Measurements from ENCODE around the gene EVA1B.

EVA1B gene, protein sequence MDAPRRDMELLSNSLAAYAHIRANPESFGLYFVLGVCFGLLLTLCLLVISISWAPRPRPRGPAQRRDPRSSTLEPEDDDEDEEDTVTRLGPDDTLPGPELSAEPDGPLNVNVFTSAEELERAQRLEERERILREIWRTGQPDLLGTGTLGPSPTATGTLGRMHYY

DNA sequence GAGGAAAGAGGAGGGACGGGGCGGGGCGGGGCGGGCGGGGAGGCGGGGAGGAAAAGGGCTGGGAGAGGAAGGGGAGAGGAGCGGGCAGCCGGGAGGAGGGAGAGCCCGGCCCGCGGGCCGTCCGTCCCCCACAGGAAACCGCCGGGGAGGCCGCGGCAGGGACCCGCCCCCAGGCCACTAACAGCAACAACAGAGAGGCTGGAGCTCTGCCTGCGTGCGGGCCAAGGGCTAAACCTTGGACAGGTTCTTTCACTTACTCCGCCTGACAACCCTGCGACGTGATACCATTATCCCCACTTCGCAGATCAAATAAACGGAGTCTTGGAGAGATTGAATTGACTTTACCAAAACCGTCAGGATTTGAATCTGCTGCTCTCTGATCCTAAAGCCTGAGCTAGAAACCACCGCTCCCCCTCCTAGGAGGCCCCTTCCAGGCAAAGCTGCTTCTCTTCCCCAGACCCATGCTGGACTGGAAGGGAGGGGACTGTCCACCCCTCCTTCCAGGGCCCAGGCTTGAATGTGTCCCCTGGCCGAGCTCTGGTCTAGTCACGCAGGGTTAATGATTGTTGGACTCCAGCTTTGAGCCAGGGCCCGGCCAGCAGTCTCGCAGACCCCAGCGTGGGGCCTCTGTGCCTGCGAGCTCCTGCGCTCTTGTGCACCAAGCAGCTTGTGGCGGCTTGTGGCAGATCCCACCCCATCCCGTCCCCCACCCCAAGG is at the start of gene EVA1B:
EVA1B (minus strand) TSS at position 10 of the 717 bp plus-strand sequence. CDS start 608 bp downstream, outside the sequence.
- DNase-seq, result no peak

- no peak for DNase-seq
These were observed 49.2 kb upstream of the EVA1B start for GRCh38 chr1:36372617-36373016.

GRCh38 chr1:36369061-36369861 is 45.8 kb upstream of the EVA1B start:
- DNase-seq, result peak; percentile 75

GRCh38 chr1:36367798-36368197 is 44.4 kb upstream of the EVA1B start:
- DNase-seq, result no peak

- no peak for DNase-seq
These were observed 43.6 kb upstream of the EVA1B start for GRCh38 chr1:36367066-36367465.

DNA sequence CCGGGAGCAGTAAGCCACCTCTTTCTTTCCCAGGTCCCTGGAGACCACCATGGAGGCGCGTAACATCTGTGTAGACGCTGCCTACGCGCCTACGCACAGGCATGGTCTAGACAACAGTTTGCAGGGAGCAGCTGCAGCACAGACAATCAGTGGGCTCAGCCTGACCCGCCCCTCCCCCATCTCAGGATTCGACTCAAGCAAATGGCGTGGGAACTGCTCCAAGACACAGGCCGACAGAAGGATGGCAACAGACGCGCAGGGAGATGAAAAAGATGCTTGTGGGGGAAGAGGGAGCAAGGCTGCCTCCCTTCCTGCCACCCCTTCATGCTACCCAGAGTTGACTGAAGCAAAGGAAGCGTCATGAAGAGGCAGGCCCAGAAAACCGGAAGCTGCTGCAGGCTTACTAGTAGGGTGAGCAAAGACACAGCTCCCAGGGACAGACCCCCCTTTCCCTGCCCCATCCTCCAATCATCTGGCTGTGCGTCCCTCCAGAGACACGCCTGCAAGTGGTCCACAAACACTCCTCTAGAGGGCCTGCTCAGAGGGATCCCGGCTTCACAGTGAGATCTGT is 42.7 kb upstream of the EVA1B start:
- DNase-seq, result no peak

DNA sequence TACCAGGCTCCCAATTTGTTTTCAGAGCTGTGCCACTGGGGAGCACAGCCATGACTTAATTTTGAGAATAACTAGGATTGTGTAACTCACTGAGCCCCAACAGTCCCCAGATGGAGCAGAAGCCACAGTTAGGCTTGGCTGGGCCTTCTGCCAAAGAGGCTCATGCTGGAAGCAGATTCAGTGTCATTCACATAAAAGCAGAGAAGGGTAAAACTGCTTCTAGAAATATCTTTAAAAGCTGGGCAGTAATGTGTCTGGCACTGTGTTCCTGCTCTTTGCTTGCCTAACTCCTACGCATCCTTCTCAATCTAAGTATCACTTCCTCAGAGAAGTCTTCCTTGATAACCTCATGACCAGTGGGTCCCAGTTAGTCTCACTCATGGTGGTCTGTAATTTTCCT is 41.9 kb upstream of the EVA1B start:
- no peak for DNase-seq

DNA sequence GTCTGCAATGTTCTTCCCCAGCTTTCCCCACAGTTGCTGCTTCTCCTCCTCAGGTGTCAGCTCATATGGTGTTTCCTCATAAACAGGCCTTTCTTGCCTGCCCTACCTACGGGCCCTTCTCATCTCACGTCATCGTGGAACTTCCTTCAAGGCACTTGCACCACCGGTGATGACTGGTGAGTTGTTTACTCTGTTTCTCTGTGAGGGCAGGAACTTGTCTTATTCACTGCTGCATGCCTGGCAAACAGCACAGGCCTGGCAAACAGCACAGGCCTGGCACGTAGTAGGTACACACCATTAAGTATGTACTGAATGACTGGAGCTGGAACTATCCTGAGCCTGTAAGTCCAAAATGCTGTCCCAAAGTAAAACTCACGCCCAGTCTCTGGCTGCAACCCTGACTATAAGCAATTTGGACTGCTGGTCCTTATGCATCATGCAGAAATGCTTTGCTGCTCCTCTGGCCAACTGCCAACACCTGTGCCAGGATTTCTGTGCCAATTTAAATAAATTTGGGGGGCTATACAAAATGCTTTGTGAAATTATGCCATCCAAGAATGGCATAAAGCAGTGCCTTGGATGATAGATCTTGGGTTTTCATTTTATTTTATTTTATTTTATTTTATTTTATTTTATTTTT is 36.6 kb upstream of the EVA1B start:
- no peak for DNase-seq

- no peak for DNase-seq
These were observed 35.9 kb upstream of the EVA1B start for GRCh38 chr1:36359383-36359782.

- DNase-seq, result no peak
These were observed 35.2 kb upstream of the EVA1B start for GRCh38 chr1:36358514-36359084.

- DNase-seq, result no peak
These were observed 32.4 kb upstream of the EVA1B start for GRCh38 chr1:36355811-36356210.

GRCh38 chr1:36354486-36354885 is 31.0 kb upstream of the EVA1B start:
- no peak for DNase-seq

DNA sequence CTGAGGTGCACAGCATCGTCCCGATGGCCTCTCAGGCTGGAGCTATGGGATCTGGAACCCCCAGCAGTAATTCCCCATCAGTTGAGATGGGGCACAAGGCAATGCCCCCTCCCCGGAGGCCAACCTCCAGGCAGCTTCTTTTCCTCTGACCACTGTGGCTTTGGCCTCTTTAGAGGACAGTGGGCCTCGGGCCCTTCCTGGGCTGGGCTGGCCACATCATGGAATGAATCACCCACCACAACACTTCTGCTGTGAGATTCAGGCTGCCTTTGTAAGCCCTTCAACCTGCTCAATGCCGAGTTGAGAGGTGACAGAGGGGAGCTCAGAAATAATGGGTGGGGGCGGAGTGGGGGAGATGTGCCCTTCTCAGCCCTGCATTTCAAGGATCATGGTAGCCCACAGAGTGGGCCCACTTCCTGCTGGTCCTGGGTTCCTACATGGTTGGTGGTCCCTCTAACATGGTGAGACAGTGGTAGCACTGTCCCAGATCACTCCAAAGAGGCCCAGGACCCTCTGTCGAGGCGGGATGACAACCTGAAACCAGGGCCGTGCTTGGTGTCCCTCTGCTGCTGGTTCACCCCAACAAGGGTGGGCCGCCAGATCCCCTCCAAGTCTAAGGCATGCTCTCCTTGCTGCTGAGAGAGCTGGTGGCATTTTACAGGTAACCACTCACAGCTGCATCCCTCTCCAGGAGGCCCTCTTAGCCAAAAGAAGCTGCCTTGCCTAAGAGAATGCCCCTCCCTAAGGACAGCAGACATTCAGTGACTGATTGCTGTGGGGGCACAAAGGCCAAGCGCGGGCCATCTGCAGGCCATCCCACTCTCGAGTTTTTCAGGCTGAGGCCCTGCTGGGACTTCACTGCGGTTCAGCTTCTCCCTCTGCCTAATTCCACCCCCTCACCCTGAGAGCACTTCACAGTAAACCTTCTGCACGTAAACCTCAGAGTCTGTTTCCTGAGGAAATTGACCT is 29.7 kb upstream of the EVA1B start:
- DNase-seq, result no peak

DNA sequence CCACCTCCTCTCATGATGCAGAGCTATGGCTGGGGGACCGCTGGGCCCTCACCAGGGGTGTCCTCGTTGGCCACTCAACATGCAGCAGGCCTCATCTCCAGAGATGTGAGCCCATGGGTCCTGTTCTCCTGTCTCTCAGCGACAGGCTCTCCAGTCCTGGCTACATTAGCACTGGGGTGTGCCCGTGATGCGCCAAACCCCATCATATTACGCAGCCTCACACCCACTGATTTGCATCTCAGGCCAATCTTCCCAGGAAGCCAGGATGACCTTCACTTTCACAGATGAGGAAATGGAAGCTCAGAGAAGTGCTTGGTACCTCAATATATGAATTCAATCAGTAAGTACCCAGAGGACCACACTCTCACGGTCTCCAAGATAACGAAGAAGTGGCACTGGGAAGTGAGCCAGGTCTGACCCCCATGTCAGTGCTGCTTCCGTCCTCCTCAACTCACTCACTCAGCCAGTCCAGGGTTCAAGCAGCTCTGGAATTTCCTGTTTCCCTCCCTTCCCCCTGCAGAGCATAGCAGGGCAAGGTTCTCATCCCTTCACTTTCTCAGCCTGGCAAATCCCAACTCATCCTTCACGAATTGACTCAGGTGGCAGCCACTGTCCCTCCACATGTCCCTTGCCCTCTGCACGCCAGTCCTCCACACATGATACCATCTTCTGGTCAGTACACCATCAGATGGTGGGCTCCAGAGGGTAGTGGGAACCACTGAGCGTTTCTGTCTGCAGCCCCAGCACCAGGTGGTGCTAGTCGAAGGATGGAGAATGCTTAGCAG is 28.9 kb upstream of the EVA1B start:
- DNase-seq, result no peak

- DNase-seq, result no peak
These were observed 28.0 kb upstream of the EVA1B start for GRCh38 chr1:36351227-36351977.

DNA sequence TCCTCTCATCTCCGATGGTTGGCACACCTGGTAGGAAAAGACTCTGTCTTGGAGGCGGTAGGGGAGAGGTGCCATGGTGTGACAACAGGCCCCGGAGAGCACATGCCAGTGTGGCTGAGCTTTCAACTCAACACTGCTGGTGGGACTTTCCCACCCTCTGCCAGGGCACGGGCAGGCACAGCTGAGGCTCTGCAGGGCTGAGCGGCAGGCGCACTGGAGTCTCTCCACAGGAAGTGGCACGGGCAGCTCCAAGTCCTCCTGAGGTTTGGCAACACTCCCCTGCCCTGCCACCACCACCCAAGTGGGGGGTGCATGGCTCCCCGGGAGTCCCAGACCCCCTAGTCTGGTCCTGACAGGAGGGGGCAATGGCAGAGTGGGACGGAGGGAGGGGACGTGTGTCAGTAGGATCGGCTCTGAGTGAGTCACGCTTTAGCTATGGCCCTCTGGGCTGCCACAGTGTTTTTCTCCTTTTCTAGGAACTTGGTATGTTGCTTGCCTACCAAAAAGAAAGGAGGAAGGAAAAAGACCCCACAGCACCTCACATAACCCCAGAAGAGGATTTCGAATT is 27.3 kb upstream of the EVA1B start:
- no peak for DNase-seq

DNA sequence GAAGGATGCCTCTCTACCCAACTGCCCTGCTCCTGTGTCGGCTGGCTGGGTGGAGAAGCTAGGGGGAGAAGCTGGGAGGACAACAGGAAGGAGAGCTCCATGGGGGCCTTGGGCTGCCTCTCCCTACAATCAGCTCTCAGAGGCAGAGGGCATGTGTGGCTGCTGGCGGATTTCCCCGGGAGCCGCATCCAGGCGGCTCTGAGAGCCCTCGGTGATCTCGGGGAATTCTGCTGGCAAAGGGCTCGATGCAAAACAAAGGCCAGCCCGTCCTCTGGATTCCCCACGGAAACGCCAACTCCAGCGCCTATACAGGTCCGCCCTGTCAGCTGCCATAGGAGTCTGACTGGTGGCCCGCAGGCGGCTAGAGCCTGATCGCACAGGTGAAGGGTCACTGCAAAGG is 26.4 kb upstream of the EVA1B start:
- DNase-seq, result no peak

- no peak for DNase-seq
These were observed 25.8 kb upstream of the EVA1B start for GRCh38 chr1:36349241-36349671.

GRCh38 chr1:36346741-36347370 is 23.4 kb upstream of the EVA1B start:
- DNase-seq, result no peak
